ENCODE results near the gene MYLK.

The MYLK gene

GRCh38 chr3:123661973-123662372 lies 222.2 kb downstream of the MYLK start:
- DNase-seq = no peak

GRCh38 chr3:123660900-123661299 lies 223.2 kb downstream of the MYLK start:
- no peak for DNase-seq

GRCh38 chr3:123660141-123660675 lies 223.9 kb downstream of the MYLK start:
- no peak for DNase-seq

- no peak for DNase-seq
These were observed 225.3 kb downstream of the MYLK start for GRCh38 chr3:123658852-123659206.

GRCh38 chr3:123658118-123658851 lies 225.8 kb downstream of the MYLK start:
- no peak for DNase-seq

- no peak for DNase-seq
These were observed 226.6 kb downstream of the MYLK start for GRCh38 chr3:123657568-123657967.

DNA sequence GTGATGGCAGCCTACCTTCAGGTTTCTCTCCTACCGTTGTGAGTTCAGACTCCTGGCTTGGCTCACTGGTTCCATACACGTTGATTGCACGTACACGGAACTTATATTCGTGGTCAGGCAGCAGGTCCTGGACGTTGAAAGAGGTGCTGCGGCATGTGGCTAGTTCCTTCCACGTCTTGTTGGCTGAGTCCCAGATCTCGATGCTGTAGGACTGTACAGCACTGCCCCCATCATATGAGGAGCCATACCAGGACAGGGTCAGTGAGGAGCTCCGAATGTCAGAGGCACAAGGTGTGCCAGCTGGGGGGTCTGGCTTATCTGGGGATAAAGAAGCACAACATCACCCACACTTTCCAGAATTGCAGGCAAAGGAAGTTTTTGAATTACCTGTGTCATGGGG lies 227.0 kb downstream of the MYLK start:
- no peak for DNase-seq

DNA sequence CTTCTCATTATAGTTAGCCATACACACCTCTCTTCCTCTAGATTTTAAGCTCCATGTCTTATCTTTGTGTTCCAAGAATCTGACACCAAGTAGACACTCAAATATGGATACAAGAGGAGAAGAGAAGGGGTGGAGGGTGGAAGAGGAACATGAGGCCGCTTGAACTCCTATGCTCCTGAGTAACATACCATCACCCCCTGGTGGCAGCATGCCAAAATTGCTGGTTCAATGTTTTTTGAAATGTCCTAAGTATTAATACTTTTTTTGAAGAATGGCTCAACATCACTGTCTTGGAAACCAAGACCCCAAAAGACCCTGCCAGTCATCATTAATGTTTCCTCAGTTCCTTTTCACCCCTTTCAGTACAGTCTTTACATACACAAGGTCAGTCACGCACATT lies 227.4 kb downstream of the MYLK start:
- peak; percentile 21 for DNase-seq

- no peak for DNase-seq
These were observed 227.9 kb downstream of the MYLK start for GRCh38 chr3:123656274-123656673.

DNA sequence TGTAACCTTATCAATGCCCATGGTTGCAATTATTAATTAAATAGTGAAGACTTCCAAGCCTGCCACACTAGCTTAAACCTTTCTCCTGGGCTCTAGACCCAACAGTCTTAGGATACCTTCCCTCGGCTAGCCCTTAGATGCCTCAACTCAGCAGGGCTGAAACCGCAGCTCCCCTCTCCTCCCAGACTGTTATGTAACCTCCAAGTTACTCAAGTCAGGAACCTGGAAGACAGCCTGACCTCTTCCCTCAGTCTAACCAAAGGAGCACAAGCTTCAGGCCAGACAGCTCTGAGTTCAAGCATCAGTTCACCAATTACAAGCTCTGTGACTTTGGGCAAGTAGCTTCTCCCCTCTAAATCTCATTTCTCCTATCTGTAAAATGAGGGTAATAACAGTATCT lies 228.7 kb downstream of the MYLK start:
- DNase-seq = no peak

GRCh38 chr3:123653221-123653682 lies 230.9 kb downstream of the MYLK start:
- no peak for DNase-seq

DNA sequence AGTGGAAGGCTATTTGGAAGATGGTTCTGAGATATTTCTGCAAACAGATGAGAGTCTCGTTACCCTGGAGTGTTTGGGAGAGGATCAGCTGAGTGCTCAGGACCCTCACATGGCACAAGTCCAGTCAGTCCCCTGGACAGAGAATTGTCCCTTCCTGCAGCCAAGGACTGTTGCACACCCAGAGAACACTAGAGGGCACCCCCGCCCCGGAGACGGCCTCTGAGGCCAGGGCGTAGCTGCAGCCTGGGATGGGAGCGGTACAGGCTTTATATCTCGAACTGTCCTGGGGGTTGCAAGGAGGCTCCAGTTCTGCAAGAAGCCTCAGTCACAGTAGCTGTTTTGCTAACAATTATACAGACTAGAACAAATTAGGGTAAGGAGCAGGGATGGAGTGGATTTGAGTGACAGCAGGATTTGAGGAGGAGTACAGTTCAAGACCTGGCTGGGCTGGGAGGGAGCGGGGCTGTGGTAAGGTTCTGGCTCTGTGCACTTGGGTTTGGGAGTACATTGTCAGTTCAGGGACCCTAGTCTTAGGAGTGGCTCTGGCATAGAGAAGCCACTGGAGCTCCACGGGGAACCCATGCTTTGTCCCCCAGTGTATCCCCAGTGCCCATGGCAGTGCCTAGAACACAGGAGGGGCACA lies 231.7 kb downstream of the MYLK start:
- peak; percentile 54 for DNase-seq

DNA sequence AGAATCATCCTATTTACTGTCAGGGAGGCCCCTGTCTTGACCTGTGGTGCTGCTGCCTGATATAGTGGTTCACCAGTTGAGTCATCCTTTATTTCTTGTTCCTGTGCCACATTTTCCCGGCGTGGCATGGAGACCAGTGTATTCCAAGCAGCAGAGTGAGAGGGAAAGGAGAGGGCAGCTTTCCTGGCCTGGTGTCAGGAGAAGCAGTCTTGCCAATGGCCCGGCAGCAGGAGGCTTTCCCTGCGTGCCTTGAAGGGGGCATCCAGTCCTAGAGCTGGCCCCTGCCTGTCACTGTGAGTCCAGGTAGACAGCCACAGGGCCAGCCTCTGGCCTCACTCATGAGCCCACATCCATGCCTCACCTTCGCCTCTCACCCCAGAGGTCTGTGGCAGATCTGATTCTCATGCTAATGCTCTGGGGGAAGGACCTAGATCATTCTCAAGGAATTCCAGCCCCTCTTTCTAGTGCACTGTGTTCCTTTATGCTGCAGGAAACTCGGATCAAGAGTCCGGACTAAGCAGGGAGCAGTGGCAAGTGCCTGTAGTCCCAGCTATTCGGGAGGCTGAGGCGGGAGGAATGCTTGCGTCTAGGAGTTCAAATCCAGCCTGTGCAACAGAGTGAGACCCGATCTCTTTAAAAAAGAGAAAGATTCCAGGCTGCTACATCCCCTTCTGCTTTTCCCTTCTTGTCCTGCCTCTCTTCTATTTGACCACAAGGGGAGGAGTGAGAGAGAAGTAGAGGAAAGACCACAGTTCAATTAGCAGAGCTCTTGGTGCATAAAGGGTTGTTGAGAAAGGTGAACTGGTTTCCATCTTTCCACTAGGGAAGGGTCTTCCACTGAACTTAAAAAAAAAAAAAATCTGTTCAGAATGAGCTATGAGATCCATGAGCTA lies 232.4 kb downstream of the MYLK start:
- DNase-seq = no peak

GRCh38 chr3:123650101-123650500 lies 234.0 kb downstream of the MYLK start:
- no peak for DNase-seq

- no peak for DNase-seq
These were observed 235.3 kb downstream of the MYLK start for GRCh38 chr3:123648696-123649405.

DNA sequence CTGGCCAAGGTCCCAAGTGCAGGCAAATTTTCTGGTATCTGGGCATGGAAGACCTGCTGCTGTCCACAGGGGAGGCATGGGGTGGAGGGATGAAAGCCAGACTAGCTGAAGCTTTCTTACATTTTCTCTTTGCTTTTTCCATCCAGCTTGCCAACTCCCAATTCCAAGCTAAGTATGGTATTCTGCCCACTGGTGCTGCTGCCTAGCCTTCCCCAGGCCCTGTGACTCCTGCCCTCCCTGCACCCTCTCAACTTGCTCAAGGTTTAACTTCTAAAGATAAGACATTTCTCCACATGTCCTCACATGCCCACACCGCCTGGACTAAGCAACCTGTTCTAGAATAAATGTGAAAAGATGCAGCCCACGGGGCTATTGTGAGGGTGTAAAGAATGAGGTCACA lies 239.8 kb downstream of the MYLK start:
- DNase-seq = no peak

DNA sequence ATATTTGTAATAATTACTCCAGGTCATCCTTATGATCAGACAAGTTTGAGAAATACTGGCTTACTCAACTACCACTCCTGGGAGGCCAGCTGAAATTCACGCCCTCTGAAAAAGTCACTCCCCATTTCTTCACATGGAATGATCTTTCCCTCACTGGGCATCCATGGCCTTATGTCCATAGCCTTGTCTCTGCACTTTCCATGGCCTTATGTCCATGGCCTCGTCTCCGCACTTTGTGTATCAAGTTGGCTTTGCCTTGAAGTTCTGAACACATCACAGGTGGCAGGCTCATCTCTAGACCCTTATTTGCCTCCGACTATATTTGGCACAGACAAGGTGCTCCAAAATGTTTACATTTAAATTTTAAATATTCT lies 241.2 kb downstream of the MYLK start:
- no peak for DNase-seq

DNA sequence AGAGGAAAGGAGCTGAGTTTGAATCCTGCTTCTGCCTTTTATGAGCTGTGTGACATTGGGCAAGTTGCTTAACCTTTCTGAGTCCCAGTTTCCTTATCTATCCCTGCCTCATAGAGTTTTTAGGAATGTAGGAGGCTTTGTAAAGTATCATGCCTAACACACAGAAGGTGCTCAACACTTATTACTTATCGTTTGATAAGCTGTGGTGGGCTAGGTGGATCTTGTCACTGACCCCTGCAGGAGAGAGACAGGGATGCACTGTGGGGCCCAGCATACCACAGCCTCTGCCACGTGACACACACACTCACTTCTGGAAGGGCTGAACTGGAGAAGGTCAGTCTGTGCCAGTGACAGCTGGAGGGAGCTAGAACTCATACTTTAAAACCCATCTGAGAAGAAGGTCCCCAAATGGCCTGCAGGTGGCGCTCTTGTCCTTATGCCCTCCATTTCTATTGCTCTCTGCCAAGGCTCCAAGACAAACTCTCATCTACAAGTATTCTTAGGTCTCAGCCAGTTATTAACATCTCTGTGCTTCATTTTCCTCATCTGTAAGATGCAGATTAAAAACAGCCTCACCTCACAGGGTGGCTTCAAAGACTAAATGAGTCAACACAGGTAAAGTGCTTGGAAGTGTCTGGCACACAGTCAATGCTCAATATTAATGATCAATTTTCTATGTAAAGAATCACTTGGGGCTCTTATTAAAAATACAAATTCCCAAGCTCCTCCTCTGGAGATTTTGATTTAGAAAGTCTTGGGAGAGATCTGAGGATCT lies 241.8 kb downstream of the MYLK start:
- DNase-seq = peak; percentile 69

DNA sequence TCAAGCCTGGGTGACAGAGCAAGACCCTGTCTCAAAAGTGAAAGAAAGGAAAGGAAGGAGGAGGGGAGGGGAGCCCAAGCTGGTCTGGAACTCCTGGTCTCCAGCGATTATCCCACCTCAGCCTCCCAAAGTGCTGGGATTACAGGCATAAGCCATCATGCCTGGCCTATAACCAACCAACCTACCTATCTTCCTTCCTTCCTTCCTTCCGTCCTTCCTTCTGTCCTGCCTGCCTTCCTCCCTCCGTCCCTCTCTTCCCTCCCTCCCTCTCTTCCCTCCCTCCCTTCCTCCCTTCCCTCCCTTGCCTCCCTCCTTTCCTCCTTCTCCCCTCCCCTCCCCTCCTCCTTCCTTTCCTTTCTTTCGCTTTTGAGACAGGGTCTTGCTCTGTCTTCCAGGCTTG lies 242.6 kb downstream of the MYLK start:
- no peak for DNase-seq

DNA sequence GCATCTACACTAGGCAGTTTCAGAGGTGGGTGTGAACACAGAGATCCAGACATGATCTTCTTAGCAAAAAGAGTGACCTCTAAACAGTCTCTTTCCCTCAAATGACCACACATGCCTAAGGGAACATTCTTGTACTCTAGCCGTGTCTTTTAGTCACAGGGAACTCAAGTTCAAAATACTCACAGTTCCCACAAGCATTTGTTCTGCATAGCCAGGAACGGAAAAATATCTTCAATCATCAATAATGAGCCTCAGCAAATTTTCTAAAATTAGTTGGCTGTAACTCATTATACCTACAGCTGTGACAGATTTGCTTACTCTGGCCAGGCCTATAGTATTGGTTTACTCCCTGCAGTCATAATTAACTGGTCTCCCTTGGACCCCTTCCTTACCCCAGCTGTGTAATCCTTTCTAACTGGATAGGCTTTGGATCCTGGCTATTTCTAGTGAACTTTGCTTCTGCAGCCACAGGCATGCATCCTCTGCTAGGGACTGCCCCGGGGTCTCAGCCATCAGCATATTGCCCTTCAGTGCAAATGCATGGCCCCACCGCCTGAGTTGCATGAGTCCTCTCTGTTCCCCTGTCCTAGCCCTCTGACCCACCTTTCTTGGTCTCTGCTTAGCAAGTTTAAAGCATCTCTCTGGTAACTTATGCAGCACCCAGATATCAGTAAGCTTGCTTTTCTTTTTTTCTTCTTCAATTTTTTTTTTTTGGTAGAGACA lies 243.2 kb downstream of the MYLK start:
- no peak for DNase-seq

- DNase-seq = no peak
These were observed 243.8 kb downstream of the MYLK start for GRCh38 chr3:123640311-123640710.

Data from stimulated activated CD4-positive, alpha-beta T cell treated with anti-CD3 and anti-CD28 coated beads, Interleukin-15, amount 100 ng/mL, for 24 hours (primary cell).